ENCODE results near the gene TOR4A. TPM values are rescaled to one million over a fixed set of nuclear protein-coding genes. Genes with fewer than 3 reads are reported as not detected.

Gene TOR4A
- total and polyA plus RNA-seq, 2 experiments from 2014 or later, result 2.0 to 19.0 TPM

- Mint-ChIP-seq H3K27ac (no peak overlapping the region), H3K4me1 (peaks cover 24% of the 10 kb centered on the region), H3K27me3 (ENCODE audit: insufficient read depth, low read depth, poor library complexity) (peaks cover 21% of the 10 kb centered on the region)
These were observed 29.7 kb upstream of the TOR4A start for GRCh38 chr9:137247916-137248175.

More at GRCh38 chr9:137247916-137248175, 29.7 kb upstream of the TOR4A start:
- no peak for DNase-seq (ENCODE audit: low spot score)
- Mint-ChIP-seq H3K36me3 (ENCODE audit: low read depth) (peaks cover 14% of the 10 kb centered on the region), H3K9me3 (no peaks in the 10 kb centered on the region), H3K4me3 (no peak overlapping the region)
- H4K20me1 ChIP-seq (replicated peaks; ENCODE audit: insufficient read depth), result peaks cover 4% of the 10 kb centered on the region; the same call in 1 of the 2 replicates
- H3K79me2 ChIP-seq (replicated peaks; ENCODE audit: insufficient read depth), result peaks cover under 1% of the 10 kb centered on the region; the same call in 1 of the 2 replicates
- H3K4me3 ChIP-seq, result no peak overlapping the region
- peaks cover 15% of the 10 kb centered on the region; the same call in 1 of the 2 replicates for H3K4me1 ChIP-seq (ENCODE audit: insufficient read depth)
- H3F3A ChIP-seq (replicated peaks; ENCODE audit: low read depth), result 0 out of 2 replicates have a peak, but pooled peaks cover 17% of the 10 kb centered on the region
- no peaks in the 10 kb centered on the region for H3K9me2 ChIP-seq (ENCODE audit: insufficient read depth)
- H3K27me3 ChIP-seq (ENCODE audit: insufficient read depth), result no peaks in the 10 kb centered on the region
- TF ChIP-seq NANOG (IDR thresholded peaks at IDR 0.05; ENCODE audit: borderline replicate concordance) (no peak), REST (IDR thresholded peaks at IDR 0.05; ENCODE audit: unreplicated experiment) (no peak), CREB1 (CRISPR knock-in tag; IDR thresholded peaks at IDR 0.05; ENCODE audit: low read depth) (no peak), STAT1 (IDR thresholded peaks at IDR 0.05; ENCODE audit: unreplicated experiment) (no peak), JUNB (IDR thresholded peaks at IDR 0.05; ENCODE audit: unreplicated experiment) (no peak), CTCF (conservative IDR thresholded peaks at IDR 0.05; ENCODE audit: low read depth in 2 of 2) (no peak), EZH2 (IDR thresholded peaks at IDR 0.05; ENCODE audit: low read depth, unreplicated experiment) (no peak), POLR2AphosphoS5 (IDR thresholded peaks at IDR 0.05; ENCODE audit: low read depth) (no peak), EZH2phosphoT487 (IDR thresholded peaks at IDR 0.05; ENCODE audit: unreplicated experiment) (no peak), ZNF331 (CRISPR knock-in tag; IDR thresholded peaks at IDR 0.05; ENCODE audit: low read depth) (no peak), ZNF462 (CRISPR knock-in tag; IDR thresholded peaks at IDR 0.05) (no peak), ZNF114 (CRISPR knock-in tag; IDR thresholded peaks at IDR 0.05) (no peak), ETS1 (IDR thresholded peaks at IDR 0.05) (no peak)
- no peak overlapping the region for H3K4me2 ChIP-seq
- H3K36me3 ChIP-seq (ENCODE audit: insufficient read depth), result no peaks in the 10 kb centered on the region
- no peak overlapping the region for H2AFZ ChIP-seq
- H3K27ac ChIP-seq (ENCODE audit: low read depth), result no peak overlapping the region
- ATAC-seq, result no peak

Data from GM23338 (cell line).